ENCODE data around the gene SPDEF.

SPDEF gene

DNA sequence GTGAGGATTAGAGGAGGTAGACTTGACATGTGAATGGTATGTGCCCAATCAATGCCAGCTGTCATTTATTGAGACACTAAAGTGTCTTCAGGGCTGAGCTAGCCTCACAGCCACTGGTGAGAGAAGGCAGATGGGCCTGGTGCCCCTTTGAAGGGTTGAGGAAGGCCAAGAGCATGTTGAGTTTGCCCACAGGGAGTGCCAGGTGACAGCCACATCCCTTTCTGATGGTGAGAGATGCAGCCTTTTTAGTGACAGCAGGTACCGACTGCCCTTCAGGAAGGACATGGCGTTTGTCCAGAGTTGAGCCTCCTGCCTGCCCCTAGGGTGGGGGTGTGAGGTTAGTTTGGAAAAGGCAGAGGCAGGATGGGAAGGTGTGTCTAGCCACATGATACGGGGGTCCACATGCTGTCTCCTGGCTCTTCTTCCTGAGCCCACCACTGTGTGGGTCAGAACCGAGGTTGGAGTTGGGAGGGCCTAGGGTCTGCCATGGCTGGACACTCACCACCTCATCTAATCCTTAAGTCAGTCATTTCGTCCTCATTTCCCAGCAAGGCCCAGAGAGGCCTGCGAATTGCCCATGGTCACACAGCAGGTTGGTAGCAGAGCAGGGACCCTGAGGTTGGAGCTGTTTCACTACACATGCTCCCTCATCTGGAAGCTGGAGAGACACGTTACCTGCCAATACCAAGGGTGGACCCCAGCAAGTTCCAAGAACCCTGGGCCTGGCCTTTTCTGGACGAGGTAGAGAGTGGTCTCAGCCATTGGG lies 32.5 kb downstream of the SPDEF start:
- H3K36me3 ChIP-seq (ENCODE audit: control insufficient read depth in 4 of 4, insufficient read depth in 4 of 4, low read length in 3 of 4) = no peaks in the 10 kb centered on the region
- no peak for DNase-seq
- CTCF ChIA-PET = interaction anchor here (0.9 to 2.2 kb wide), 2 partner anchors 57 to 87 kb away, joined by 3 to 5 read pairs; no protein-coding TSS in a partner anchor
- H3K4me1 ChIP-seq (ENCODE audit: control extremely low read depth in 1 of 4, control insufficient read depth in 4 of 4, insufficient read depth in 4 of 4, low read length in 3 of 4) = peaks cover 0 to 20% (median 12%) of the 10 kb centered on the region in 4 experiments
- no peaks in the 10 kb centered on the region for H3K9me3 ChIP-seq (ENCODE audit: control extremely low read depth in 1 of 5, control insufficient read depth in 4 of 5, insufficient read depth in 2 of 5, low read depth in 1 of 5, low read length in 4 of 5)
- POLR2A ChIA-PET = no interaction called here
- H3K27ac ChIP-seq (ENCODE audit: insufficient read depth in 1 of 2, low read depth in 1 of 2, low read length in 2 of 2, poor library complexity in 1 of 2, severe bottlenecking in 2 of 2) = no peak overlapping the region
- 98% methylated on average over 7 of the region's 8 CpGs for WGBS (ENCODE audit: insufficient coverage)
- no peak overlapping the region for H3K4me3 ChIP-seq (ENCODE audit: control insufficient read depth in 1 of 7, extremely low read depth in 1 of 7, insufficient read depth in 4 of 7, low read depth in 2 of 7, low read length in 6 of 7)
- no peaks in the 10 kb centered on the region for H3K27me3 ChIP-seq (replicated peaks in 2 of 5; ENCODE audit: control insufficient read depth in 4 of 5, insufficient read depth in 5 of 5, low read length in 4 of 5)

DNA sequence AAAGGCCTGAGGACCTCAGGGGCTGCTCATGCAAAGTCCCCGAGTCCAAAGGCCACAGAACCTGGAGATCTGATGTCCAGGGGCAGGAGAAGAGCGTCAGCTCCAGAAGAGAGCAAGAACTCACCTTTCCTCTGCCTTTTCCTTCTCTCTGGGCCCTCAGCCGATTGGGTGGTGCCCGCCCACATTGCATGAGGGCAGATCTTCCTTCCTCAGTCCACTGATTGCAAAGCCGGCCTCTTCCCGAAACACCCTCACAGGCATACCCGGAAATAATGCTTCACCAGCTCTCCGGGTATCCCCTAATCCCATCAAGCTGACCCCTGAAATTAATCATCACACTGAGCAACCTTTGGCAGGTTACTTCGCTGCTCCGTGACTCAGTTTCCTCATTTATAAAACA lies 33.4 kb downstream of the SPDEF start:
- no peaks in the 10 kb centered on the region for H3K27me3 ChIP-seq (replicated peaks in 2 of 5; ENCODE audit: control insufficient read depth in 4 of 5, insufficient read depth in 5 of 5, low read length in 4 of 5)
- WGBS (ENCODE audit: insufficient coverage) = 94% methylated on average over 10 of the region's 10 CpGs
- ChIA-PET POLR2A (no interaction called here), CTCF (interaction anchor here (0.7 to 2.2 kb wide), 4 partner anchors 41 to 273 kb away, joined by 3 to 5 read pairs (median 4); partner anchors contain the start of gene SMIM29)
- no peak for DNase-seq
- H3K4me1 ChIP-seq (ENCODE audit: control extremely low read depth in 1 of 4, control insufficient read depth in 4 of 4, insufficient read depth in 4 of 4, low read length in 3 of 4) = peaks cover 0 to 20% (median 12%) of the 10 kb centered on the region in 4 experiments
- no peaks in the 10 kb centered on the region for H3K9me3 ChIP-seq (ENCODE audit: control extremely low read depth in 1 of 5, control insufficient read depth in 4 of 5, insufficient read depth in 2 of 5, low read depth in 1 of 5, low read length in 4 of 5)
- H3K36me3 ChIP-seq (ENCODE audit: control insufficient read depth in 4 of 4, insufficient read depth in 4 of 4, low read length in 3 of 4) = no peaks in the 10 kb centered on the region
- no peak overlapping the region for H3K27ac ChIP-seq (ENCODE audit: insufficient read depth in 1 of 2, low read depth in 1 of 2, low read length in 2 of 2, poor library complexity in 1 of 2, severe bottlenecking in 2 of 2)
- H3K4me3 ChIP-seq (ENCODE audit: control insufficient read depth in 1 of 7, extremely low read depth in 1 of 7, insufficient read depth in 4 of 7, low read depth in 2 of 7, low read length in 6 of 7) = no peak overlapping the region

DNA sequence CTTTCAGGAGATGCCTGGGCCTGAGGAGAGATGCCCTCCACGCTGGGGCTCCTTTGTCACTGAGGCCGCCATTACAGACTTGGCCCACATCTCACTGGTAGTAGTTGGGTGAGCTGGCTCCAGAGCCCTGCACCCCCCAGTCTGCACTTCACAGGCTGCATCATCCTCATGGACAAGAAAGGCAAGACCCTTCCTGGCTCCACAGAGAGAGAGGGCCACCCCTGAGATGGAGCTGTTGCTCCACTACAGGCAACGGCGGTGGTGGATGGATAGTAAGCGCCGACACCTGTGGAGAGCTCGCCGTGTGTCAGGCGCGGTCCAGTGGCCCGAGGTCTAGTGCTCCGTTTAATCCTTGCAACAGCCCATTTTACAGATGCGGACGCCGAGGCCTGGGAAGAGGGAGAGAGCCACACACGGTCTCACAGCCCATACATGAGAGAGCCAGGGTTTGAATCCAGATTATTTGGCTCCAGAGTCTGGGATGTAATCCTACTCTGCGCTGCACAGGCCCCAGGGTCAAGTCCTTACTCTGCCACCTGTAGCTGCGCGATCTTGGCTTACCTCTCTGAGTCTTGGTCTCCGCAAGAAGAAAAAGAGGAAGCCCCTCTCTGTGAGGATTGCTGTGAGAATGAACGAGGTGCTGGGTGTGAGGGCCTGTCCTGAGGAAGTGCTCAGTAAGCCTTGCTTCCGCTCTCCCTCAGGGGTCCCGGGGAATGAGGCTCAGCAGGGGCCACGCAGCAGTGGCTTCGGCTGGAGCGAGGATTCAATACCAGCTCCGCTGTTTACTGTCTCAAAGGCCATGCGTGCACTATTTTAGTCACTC lies 34.5 kb downstream of the SPDEF start:
- POLR2A ChIA-PET = no interaction called here

DNA sequence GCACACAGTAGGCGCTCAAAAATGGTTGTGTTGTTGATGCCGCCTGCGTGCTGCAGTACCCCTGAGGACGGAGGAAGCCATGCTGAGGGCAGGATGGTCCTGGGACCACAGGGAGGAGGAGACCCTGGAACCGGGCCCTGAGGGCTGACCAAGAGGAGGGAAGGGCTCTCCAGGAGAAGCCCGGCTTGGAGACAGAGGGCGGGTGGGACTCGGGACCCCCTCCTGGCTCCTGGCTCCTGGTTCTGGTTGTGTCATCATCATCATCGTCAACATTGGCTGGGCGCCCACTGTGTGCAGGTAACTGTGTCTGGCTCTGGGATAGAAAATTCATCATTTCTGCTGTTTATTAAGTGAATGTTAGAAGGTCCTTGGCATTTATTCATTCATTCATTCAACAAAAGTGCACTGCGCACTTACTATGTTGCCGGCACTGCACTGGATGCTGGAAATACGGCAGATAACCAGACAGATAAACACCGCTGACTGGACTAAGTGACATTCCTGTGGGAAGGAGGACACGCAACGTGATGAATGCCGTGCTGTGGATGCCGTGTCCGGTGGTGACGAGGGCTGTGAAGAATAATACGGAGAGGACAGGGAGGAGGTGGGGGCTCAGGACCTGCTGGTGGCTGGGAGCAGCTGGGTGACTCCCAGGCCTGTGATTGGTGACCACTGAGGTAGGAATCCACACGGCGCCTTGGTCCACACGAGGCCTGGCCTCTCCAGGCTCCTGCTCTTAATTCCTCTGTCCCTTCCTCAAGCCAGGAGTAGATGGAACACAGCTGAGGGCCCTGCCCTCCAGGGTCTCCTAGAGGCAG lies 35.3 kb downstream of the SPDEF start:
- no peak for DNase-seq
- no peak overlapping the region for H3K27ac ChIP-seq (ENCODE audit: insufficient read depth in 1 of 2, low read depth in 1 of 2, low read length in 2 of 2, poor library complexity in 1 of 2, severe bottlenecking in 2 of 2)
- H3K4me1 ChIP-seq (ENCODE audit: control extremely low read depth in 1 of 4, control insufficient read depth in 4 of 4, insufficient read depth in 4 of 4, low read length in 3 of 4) = peaks cover 0 to 10% (median 5%) of the 10 kb centered on the region in 4 experiments
- no peak overlapping the region for H3K4me3 ChIP-seq (ENCODE audit: control insufficient read depth in 1 of 7, extremely low read depth in 1 of 7, insufficient read depth in 4 of 7, low read depth in 2 of 7, low read length in 6 of 7)
- no peaks in the 10 kb centered on the region for H3K36me3 ChIP-seq (ENCODE audit: control insufficient read depth in 4 of 4, insufficient read depth in 4 of 4, low read length in 3 of 4)
- WGBS (ENCODE audit: insufficient coverage) = 97% methylated on average over 18 of the region's 24 CpGs
- H3K27me3 ChIP-seq (replicated peaks in 2 of 5; ENCODE audit: control insufficient read depth in 4 of 5, insufficient read depth in 5 of 5, low read length in 4 of 5) = peaks cover 0 to 1% (median under 1%) of the 10 kb centered on the region in 5 experiments
- CTCF ChIA-PET = no interaction called here
- H3K9me3 ChIP-seq (ENCODE audit: control extremely low read depth in 1 of 5, control insufficient read depth in 4 of 5, insufficient read depth in 2 of 5, low read depth in 1 of 5, low read length in 4 of 5) = no peaks in the 10 kb centered on the region
- POLR2A ChIA-PET = no interaction called here

More for the DNA sequence above, 34.5 kb downstream of the SPDEF start:
- CTCF ChIA-PET = interaction anchor here (1.3 to 2.2 kb wide), 3 partner anchors 42 to 89 kb away, joined by 3 to 5 read pairs (median 4); no protein-coding TSS in a partner anchor
- whole genome bisulfite sequencing (ENCODE audit: insufficient coverage) = 70% methylated on average over 24 of the region's 28 CpGs
- Histone ChIP-seq H3K36me3 (ENCODE audit: control insufficient read depth in 4 of 4, insufficient read depth in 4 of 4, low read length in 3 of 4) (no peaks in the 10 kb centered on the region), H3K4me3 (ENCODE audit: control insufficient read depth in 1 of 7, extremely low read depth in 1 of 7, insufficient read depth in 4 of 7, low read depth in 2 of 7, low read length in 6 of 7) (no peak overlapping the region), H3K27me3 (replicated peaks in 2 of 5; ENCODE audit: control insufficient read depth in 4 of 5, insufficient read depth in 5 of 5, low read length in 4 of 5) (no peaks in the 10 kb centered on the region), H3K27ac (ENCODE audit: insufficient read depth in 1 of 2, low read depth in 1 of 2, low read length in 2 of 2, poor library complexity in 1 of 2, severe bottlenecking in 2 of 2) (no peak overlapping the region), H3K9me3 (ENCODE audit: control extremely low read depth in 1 of 5, control insufficient read depth in 4 of 5, insufficient read depth in 2 of 5, low read depth in 1 of 5, low read length in 4 of 5) (no peaks in the 10 kb centered on the region), H3K4me1 (ENCODE audit: control extremely low read depth in 1 of 4, control insufficient read depth in 4 of 4, insufficient read depth in 4 of 4, low read length in 3 of 4) (peaks cover 0 to 15% (median 8%) of the 10 kb centered on the region in 4 experiments)
- peak; percentile 40 to 82 (median 79) for DNase-seq

DNA sequence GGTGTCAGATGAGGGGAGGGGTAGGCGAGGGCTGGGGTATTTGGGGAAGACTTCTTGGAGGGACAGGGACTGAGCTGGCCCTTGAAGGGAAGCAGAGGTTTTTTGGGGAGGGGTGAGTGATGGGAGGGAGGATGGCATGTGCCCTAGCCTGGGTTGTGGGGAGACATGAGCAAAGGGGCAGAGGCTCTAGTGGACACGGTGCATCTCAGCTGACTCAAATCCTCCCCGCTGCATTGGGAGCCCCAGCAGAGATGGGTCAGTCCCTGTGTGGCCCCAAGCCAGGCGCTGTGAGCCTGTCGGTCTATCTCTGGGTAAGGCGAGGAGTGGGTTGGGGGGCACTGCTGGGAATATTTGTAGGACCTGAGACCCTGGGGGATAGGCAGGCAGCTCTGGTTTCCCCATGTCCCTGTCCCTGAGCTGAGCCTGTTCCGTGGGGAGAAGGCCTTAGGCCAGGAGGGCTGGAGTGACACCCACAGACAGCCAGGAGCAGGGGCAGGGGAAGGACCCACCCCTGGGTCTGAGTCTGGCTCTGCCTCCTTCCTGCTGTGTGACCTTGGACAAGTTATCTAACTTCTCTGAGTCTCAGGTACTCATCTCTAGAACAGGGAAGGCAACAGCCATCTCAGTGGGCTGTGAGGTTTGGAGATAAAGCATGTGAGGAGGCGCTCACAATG lies 36.0 kb downstream of the SPDEF start:
- H3K36me3 ChIP-seq (ENCODE audit: control insufficient read depth in 4 of 4, insufficient read depth in 4 of 4, low read length in 3 of 4) = no peaks in the 10 kb centered on the region
- H3K27me3 ChIP-seq (replicated peaks in 2 of 5; ENCODE audit: control insufficient read depth in 4 of 5, insufficient read depth in 5 of 5, low read length in 4 of 5) = peaks cover 0 to 8% (median 1%) of the 10 kb centered on the region in 5 experiments
- no peak for DNase-seq
- CTCF ChIA-PET = interaction anchor here (0.9 kb wide), 1 partner anchor 38 kb away, joined by 3 read pairs; no protein-coding TSS in a partner anchor
- H3K4me1 ChIP-seq (ENCODE audit: control extremely low read depth in 1 of 4, control insufficient read depth in 4 of 4, insufficient read depth in 4 of 4, low read length in 3 of 4) = peaks cover 0 to 10% (median 5%) of the 10 kb centered on the region in 4 experiments
- WGBS (ENCODE audit: insufficient coverage) = 100% methylated on average over 7 of the region's 8 CpGs
- POLR2A ChIA-PET = no interaction called here
- no peak overlapping the region for H3K4me3 ChIP-seq (ENCODE audit: control insufficient read depth in 1 of 7, extremely low read depth in 1 of 7, insufficient read depth in 4 of 7, low read depth in 2 of 7, low read length in 6 of 7)
- no peak overlapping the region for H3K27ac ChIP-seq (ENCODE audit: insufficient read depth in 1 of 2, low read depth in 1 of 2, low read length in 2 of 2, poor library complexity in 1 of 2, severe bottlenecking in 2 of 2)
- no peaks in the 10 kb centered on the region for H3K9me3 ChIP-seq (ENCODE audit: control extremely low read depth in 1 of 5, control insufficient read depth in 4 of 5, insufficient read depth in 2 of 5, low read depth in 1 of 5, low read length in 4 of 5)

- Histone ChIP-seq H3K27me3 (replicated peaks in 2 of 5; ENCODE audit: control insufficient read depth in 4 of 5, insufficient read depth in 5 of 5, low read length in 4 of 5) (peaks cover 0 to 19% (median 1%) of the 10 kb centered on the region in 5 experiments), H3K9me3 (ENCODE audit: control extremely low read depth in 1 of 5, control insufficient read depth in 4 of 5, insufficient read depth in 2 of 5, low read depth in 1 of 5, low read length in 4 of 5) (no peaks in the 10 kb centered on the region), H3K36me3 (ENCODE audit: control insufficient read depth in 4 of 4, insufficient read depth in 4 of 4, low read length in 3 of 4) (no peaks in the 10 kb centered on the region), H3K4me3 (ENCODE audit: control insufficient read depth in 1 of 7, extremely low read depth in 1 of 7, insufficient read depth in 4 of 7, low read depth in 2 of 7, low read length in 6 of 7) (no peak overlapping the region), H3K27ac (ENCODE audit: insufficient read depth in 1 of 2, low read depth in 1 of 2, low read length in 2 of 2, poor library complexity in 1 of 2, severe bottlenecking in 2 of 2) (no peak overlapping the region), H3K4me1 (ENCODE audit: control extremely low read depth in 1 of 4, control insufficient read depth in 4 of 4, insufficient read depth in 4 of 4, low read length in 3 of 4) (peaks cover 0 to 13% (median 6%) of the 10 kb centered on the region in 4 experiments)
- ChIA-PET POLR2A (no interaction called here), CTCF (interaction anchor here (0.9 kb wide), 1 partner anchor 39 kb away, joined by 3 read pairs; no protein-coding TSS in a partner anchor)
- no CpG with 5 or more reads among the region's 4 CpGs for WGBS (ENCODE audit: insufficient coverage)
- no peak for DNase-seq
Measured at GRCh38 chr6:34518669-34519365, 37.3 kb downstream of the SPDEF start.

All from common myeloid progenitor, CD34-positive (primary cell).